Smooth muscle cell (in vitro differentiated cells): ENCODE measurements around the gene SLMAP. TPM values are rescaled to one million over a fixed set of nuclear protein-coding genes. Genes with fewer than 3 reads are reported as not detected.
"Not testable (repeated sequence)": the region's sequence is repeated elsewhere in the genome, so short reads cannot be mapped to it uniquely, and the experiment has no call there.

Experiments
- DNase-seq: peaks from one replicate; lab custom pipeline; 2025; ENCODE audit not compliant: unreplicated experiment; lab: John Stamatoyannopoulos, UW
- H2AFZ ChIP-seq: fragments of 200-600 bp; sonication (generic); 2 replicates; pipeline ENCODE4 v1.6.0; 2016; ENCODE audit warnings: antibody characterized with exemption, low read depth, mild to moderate bottlenecking
- H3F3A ChIP-seq: fragments of 200-600 bp; sonication (generic); 2 replicates; pipeline ENCODE4 v1.6.0; 2017; ENCODE audit warnings: antibody characterized with exemption, low read depth
- H3K27ac ChIP-seq: fragments of 200-600 bp; sonication (generic); 2 replicates; pipeline ENCODE4 v1.5.1; 2016; ENCODE audit warnings: low read depth, mild to moderate bottlenecking
- H3K27me3 ChIP-seq: fragments of 200-600 bp; sonication (generic); 2 replicates; pipeline ENCODE4 v1.6.1; 2016; ENCODE audit warnings: low read depth, mild to moderate bottlenecking
- H3K36me3 ChIP-seq: fragments of 200-600 bp; sonication (generic); 2 replicates; pipeline ENCODE4 v1.5.1; 2016; ENCODE audit warnings: low read depth
- H3K4me1 ChIP-seq: fragments of 200-600 bp; sonication (generic); 2 replicates; pipeline ENCODE4 v1.5.1; 2016; ENCODE audit warnings: low read depth
- H3K4me2 ChIP-seq: fragments of 200-600 bp; sonication (generic); 2 replicates; pipeline ENCODE4 v1.6.0; 2016; ENCODE audit warnings: mild to moderate bottlenecking
- H3K4me3 ChIP-seq: fragments of 200-600 bp; sonication (generic); 2 replicates; pipeline ENCODE4 v1.5.1; 2016; ENCODE audit warnings: mild to moderate bottlenecking
- H3K79me2 ChIP-seq: fragments of 200-600 bp; sonication (generic); 2 replicates; pipeline ENCODE4 v1.6.0; 2016; ENCODE audit warnings: low read depth, mild to moderate bottlenecking
- H3K9ac ChIP-seq: fragments of 200-600 bp; sonication (generic); 2 replicates; pipeline ENCODE4 v1.6.0; 2016; ENCODE audit warnings: low read depth
- H3K9me3 ChIP-seq: fragments of 200-600 bp; sonication (generic); replicated peaks from 2 replicates; pipeline ENCODE4 v1.5.1; 2016; ENCODE audit warnings: low read depth
- H4K20me1 ChIP-seq: fragments of 200-600 bp; sonication (generic); 2 replicates; pipeline ENCODE4 v1.6.0; 2016; ENCODE audit warnings: low read depth
- CTCF ChIP-seq: fragments of 200-600 bp; sonication (generic); IDR thresholded peaks from 2 replicates; pipeline ENCODE4 v1.5.1; 2017; ENCODE audit warnings: borderline replicate concordance, mild to moderate bottlenecking, antibody characterized with exemption; ENCODE audit not compliant: insufficient read depth, poor library complexity, severe bottlenecking
- WGBS: methylation state at CpG from one replicate; pipeline ENCODE4 v1.1.7; 2016; ENCODE audit warnings: low lambda C conversion rate; 5-methylcytosine and 5-hydroxymethylcytosine counted together
- polyA plus RNA-seq: library from polyadenylated mRNA; unstranded; fragments of >200 nt; fragmentation: Nextera tagmentation; extraction: Ambion mirVana; gene quantifications from 2 replicates; pipeline ENCODE4 v1.2.1, GENCODE V29; 2016
- total RNA-seq: library from RNA; depleted of rRNA; stranded (reverse); fragments of >200 nt; gene quantifications from 2 replicates; pipeline ENCODE4 v1.2.3, GENCODE V29; 2014

Gene SLMAP
- total and polyA plus RNA-seq, 2 experiments from 2014 or later, result 19.9 to 42.8 TPM

GRCh38 chr3:57864853-57865252 lies 108.7 kb downstream of the SLMAP start:
- H3K4me2 ChIP-seq, result no peak overlapping the region
- no peaks in the 10 kb centered on the region for H3F3A ChIP-seq
- no peak overlapping the region for H3K27ac ChIP-seq
- H4K20me1 ChIP-seq, result no peaks in the 10 kb centered on the region
- peaks cover 2% of the 10 kb centered on the region for H3K36me3 ChIP-seq
- WGBS, result 39% methylated on average over 1 of the region's 1 CpG
- H3K4me3 ChIP-seq, result no peak overlapping the region
- H3K79me2 ChIP-seq, result no peaks in the 10 kb centered on the region
- H3K9ac ChIP-seq, result no peak overlapping the region
- H2AFZ ChIP-seq, result no peak overlapping the region
- no peaks in the 10 kb centered on the region for H3K9me3 ChIP-seq
- no peaks in the 10 kb centered on the region for H3K27me3 ChIP-seq
- DNase-seq, result no peak
- peak; percentile 48 for TF ChIP-seq CTCF
- no peaks in the 10 kb centered on the region for H3K4me1 ChIP-seq

GRCh38 chr3:57869110-57869509 lies 113.0 kb downstream of the SLMAP start:
- not testable (repeated sequence) for H3K4me3 ChIP-seq, H3K27ac ChIP-seq, H3K9ac ChIP-seq, H4K20me1 ChIP-seq, H2AFZ ChIP-seq, H3K4me1 ChIP-seq, H3K27me3 ChIP-seq, DNase-seq, H3K36me3 ChIP-seq, H3K4me2 ChIP-seq, H3F3A ChIP-seq, H3K9me3 ChIP-seq, H3K79me2 ChIP-seq
- 94% methylated on average over 1 of the region's 1 CpG for WGBS

- Histone ChIP-seq H3K4me1 (no peaks in the 10 kb centered on the region), H3K9ac (no peak overlapping the region), H3K27ac (no peak overlapping the region), H3K9me3 (no peaks in the 10 kb centered on the region), H3K79me2 (no peaks in the 10 kb centered on the region), H3K4me2 (no peak overlapping the region), H3K4me3 (no peak overlapping the region), H2AFZ (no peak overlapping the region), H3K36me3 (no peaks in the 10 kb centered on the region), H3K27me3 (no peaks in the 10 kb centered on the region), H4K20me1 (no peaks in the 10 kb centered on the region), H3F3A (no peaks in the 10 kb centered on the region)
- no peak for TF ChIP-seq CTCF
- no peak for DNase-seq
- 87% methylated on average over 4 of the region's 4 CpGs for WGBS
These were observed 116.5 kb downstream of the SLMAP start for GRCh38 chr3:57872606-57873005.

- no peak overlapping the region for H2AFZ ChIP-seq
- DNase-seq, result no peak
- no peak overlapping the region for H3K9ac ChIP-seq
- H3K4me2 ChIP-seq, result no peak overlapping the region
- 95% methylated on average over 3 of the region's 3 CpGs for WGBS
- H3K4me1 ChIP-seq, result no peaks in the 10 kb centered on the region
- H4K20me1 ChIP-seq, result no peaks in the 10 kb centered on the region
- no peaks in the 10 kb centered on the region for H3K79me2 ChIP-seq
- H3K27ac ChIP-seq, result no peak overlapping the region
- H3F3A ChIP-seq, result no peaks in the 10 kb centered on the region
- TF ChIP-seq CTCF, result no peak
- no peak overlapping the region for H3K4me3 ChIP-seq
- H3K36me3 ChIP-seq, result no peaks in the 10 kb centered on the region
- no peaks in the 10 kb centered on the region for H3K9me3 ChIP-seq
- H3K27me3 ChIP-seq, result no peaks in the 10 kb centered on the region
These were observed 120.5 kb downstream of the SLMAP start for GRCh38 chr3:57876632-57877031.
